CD4-positive, alpha-beta T cell (primary cell): ENCODE measurements around the gene SWAP70. TPM values are rescaled to one million over a fixed set of nuclear protein-coding genes. Genes with fewer than 3 reads are reported as not detected.

Experiments used
- ATAC-seq: fragments of 200-7000 bp; cut with Tn5 transposase; one replicate; pipeline ENCODE4 v1.10.0; 2022; ENCODE audit warnings: mild to moderate bottlenecking; ENCODE audit not compliant: poor library complexity
- CTCF ChIA-PET: fragments of 350-600 bp; sonication (Branson Sonifier 250); formaldehyde crosslinking; loops from one replicate; lab custom pipeline; 2021; ENCODE audit warnings: antibody characterized with exemption, inconsistent platforms; lab: Charles Lee
- POLR2A ChIA-PET: fragments of 350-600 bp; sonication (Branson Sonifier 250); formaldehyde crosslinking; loops from one replicate; lab custom pipeline; 2021; ENCODE audit warnings: antibody characterized with exemption, inconsistent platforms; lab: Charles Lee
- DNase-seq, 14 experiments: peaks; one replicate each; pipeline ENCODE4 v3.0.0-alpha.2; 2013 to 2020; ENCODE audit warnings: mixed read lengths in 2 of 14
- H3K27ac ChIP-seq, 2 donors: one replicate each; pipeline versions ENCODE4 v1.5.1 to v1.7.0; 2013; ENCODE audit warnings: low read length in 2 of 2, low read depth in 1 of 2, mild to moderate bottlenecking in 1 of 2
- H3K27me3 ChIP-seq, 2 experiments: 1 replicate in 1 of 2; 2 replicates in 1 of 2; pipeline versions ENCODE4 v1.6.1 to v1.7.0; 2013; ENCODE audit warnings: low read length in 2 of 2, control low read depth in 1 of 2, mild to moderate bottlenecking in 1 of 2, moderate library complexity in 1 of 2; ENCODE audit not compliant: insufficient read depth in 2 of 2, control insufficient read depth in 1 of 2
- H3K36me3 ChIP-seq: one replicate; pipeline ENCODE4 v1.6.1; 2013; ENCODE audit warnings: low read length, control low read depth; ENCODE audit not compliant: insufficient read depth
- H3K4me1 ChIP-seq: one replicate; pipeline ENCODE4 v1.6.1; 2013; ENCODE audit warnings: low read length, control low read depth; ENCODE audit not compliant: insufficient read depth
- H3K4me3 ChIP-seq: one replicate; pipeline ENCODE4 v1.5.1; 2013; ENCODE audit warnings: mild to moderate bottlenecking, low read length, moderate library complexity
- H3K9me3 ChIP-seq, 2 experiments: 1 replicate in 1 of 2; 2 replicates in 1 of 2; pipeline versions ENCODE4 v1.6.1 to v1.7.0; 2013; ENCODE audit warnings: low read length in 2 of 2, mild to moderate bottlenecking in 2 of 2, control low read depth in 1 of 2, moderate library complexity in 1 of 2; ENCODE audit not compliant: control insufficient read depth in 1 of 2, insufficient read depth in 1 of 2
- H3K27ac Mint-ChIP-seq: one replicate; pipeline ENCODE4 v1.8.0; 2020; ENCODE audit warnings: mixed read lengths
- H3K27me3 Mint-ChIP-seq: one replicate; pipeline ENCODE4 v1.8.0; 2021; ENCODE audit warnings: mixed read lengths
- H3K36me3 Mint-ChIP-seq: one replicate; pipeline ENCODE4 v1.8.0; 2021; ENCODE audit warnings: low read depth, mixed read lengths
- H3K4me1 Mint-ChIP-seq: one replicate; pipeline ENCODE4 v1.8.0; 2021; ENCODE audit warnings: low read depth, mixed read lengths
- H3K4me3 Mint-ChIP-seq: one replicate; pipeline ENCODE4 v1.8.0; 2020; ENCODE audit warnings: mild to moderate bottlenecking, mixed read lengths
- H3K9me3 Mint-ChIP-seq: one replicate; pipeline ENCODE4 v1.8.0; 2020; ENCODE audit warnings: mixed read lengths
- CTCF ChIP-seq: fragments of 200-600 bp; IDR thresholded peaks from one replicate; pipeline ENCODE4 v1.8.0; 2022; ENCODE audit warnings: antibody characterized with exemption, mild to moderate bottlenecking
- intact Hi-C, 2 experiments: fragments of 100-400 bp; cut with DNase I in 1 of 2; cut with micrococcal nuclease in 1 of 2; formaldehyde crosslinking; loops; one replicate each; pipeline versions ENCODE4 v1.15.1 to v1.9.0; 2023 to 2025; cut with DNase I, micrococcal nuclease
- total RNA-seq, 174 experiments: library from RNA in 2 of 174; stranded (reverse) in 2 of 174; gene quantifications; one replicate each; pipeline ENCODE4 v1.2.3 and lab custom pipeline; 2021 to 2026

The SWAP70 gene
- total RNA-seq, 2 experiments from 2014 or later: 4.0 to 4.1 TPM

- CTCF ChIA-PET: interaction anchor here (1.1 kb wide), 1 partner anchor 17 kb away, joined by 3 read pairs; no protein-coding TSS in a partner anchor
- peaks cover 5% of the 10 kb centered on the region for H3K27me3 Mint-ChIP-seq
- Histone ChIP-seq H3K36me3 (no peaks in the 10 kb centered on the region), H3K27ac (no peak overlapping the region), H3K9me3 (no peaks in the 10 kb centered on the region), H3K27me3 (no peaks in the 10 kb centered on the region), H3K4me3 (no peak overlapping the region), H3K4me1 (no peaks in the 10 kb centered on the region)
- no peak for ATAC-seq
- no peaks in the 10 kb centered on the region for H3K4me1 Mint-ChIP-seq
- POLR2A ChIA-PET: no interaction called here
- no peak overlapping the region for H3K27ac Mint-ChIP-seq
- intact Hi-C loops: no loop called here
- no peaks in the 10 kb centered on the region for H3K36me3 Mint-ChIP-seq
- TF ChIP-seq CTCF: no peak
- no peak overlapping the region for H3K4me3 Mint-ChIP-seq
- DNase-seq: no peak
- no peaks in the 10 kb centered on the region for H3K9me3 Mint-ChIP-seq
Observed at GRCh38 chr11:9639099-9639498, 24.8 kb upstream of the SWAP70 start.

- no peak overlapping the region for H3K27ac ChIP-seq
- H3K36me3 ChIP-seq: no peaks in the 10 kb centered on the region
- POLR2A ChIA-PET: no interaction called here
- Mint-ChIP-seq H3K4me3 (no peak overlapping the region), H3K9me3 (no peaks in the 10 kb centered on the region), H3K4me1 (no peaks in the 10 kb centered on the region), H3K27ac (no peak overlapping the region), H3K36me3 (no peaks in the 10 kb centered on the region), H3K27me3 (peaks cover 5% of the 10 kb centered on the region)
- H3K27me3 ChIP-seq: no peaks in the 10 kb centered on the region
- intact Hi-C loops: no loop called here
- CTCF ChIA-PET: interaction anchor here (1.1 kb wide), 1 partner anchor 18 kb away, joined by 3 read pairs; no protein-coding TSS in a partner anchor
- TF ChIP-seq CTCF: no peak
- H3K4me1 ChIP-seq: no peaks in the 10 kb centered on the region
- no peaks in the 10 kb centered on the region for H3K9me3 ChIP-seq
- no peak for ATAC-seq
- peak in 2 of 14 experiments; percentile 24 to 37 for DNase-seq
- H3K4me3 ChIP-seq: no peak overlapping the region
Observed at GRCh38 chr11:9639985-9640384, 23.9 kb upstream of the SWAP70 start.

GRCh38 chr11:9642894-9643293 lies 21.0 kb upstream of the SWAP70 start:
- Mint-ChIP-seq H3K27ac (no peak overlapping the region), H3K9me3 (no peaks in the 10 kb centered on the region), H3K27me3 (peaks cover 5% of the 10 kb centered on the region), H3K4me3 (no peak overlapping the region), H3K4me1 (no peaks in the 10 kb centered on the region), H3K36me3 (no peaks in the 10 kb centered on the region)
- DNase-seq (no peak), ATAC-seq (no peak)
- H3K36me3 ChIP-seq: no peaks in the 10 kb centered on the region
- ChIA-PET CTCF (no interaction called here), POLR2A (no interaction called here)
- H3K4me3 ChIP-seq: no peak overlapping the region
- no peak for TF ChIP-seq CTCF
- no peaks in the 10 kb centered on the region for H3K4me1 ChIP-seq
- intact Hi-C loops: no loop called here
- H3K27ac ChIP-seq: no peak overlapping the region
- H3K27me3 ChIP-seq: no peaks in the 10 kb centered on the region
- H3K9me3 ChIP-seq: no peaks in the 10 kb centered on the region
